ENCODE data around the gene CLIC5.

Gene CLIC5

GRCh38 chr6:45998524-45998923, 17.1 kb downstream of the CLIC5 start:
- no peaks in the 10 kb centered on the region for H3K9me3 ChIP-seq (ENCODE audit: control extremely low read depth in 1 of 5, control insufficient read depth in 4 of 5, insufficient read depth in 2 of 5, low read depth in 1 of 5, low read length in 4 of 5)
- no peak overlapping the region for H3K27ac ChIP-seq (ENCODE audit: insufficient read depth in 1 of 2, low read depth in 1 of 2, low read length in 2 of 2, poor library complexity in 1 of 2, severe bottlenecking in 2 of 2)
- H3K36me3 ChIP-seq (ENCODE audit: control insufficient read depth in 4 of 4, insufficient read depth in 4 of 4, low read length in 3 of 4): no peaks in the 10 kb centered on the region
- no peaks in the 10 kb centered on the region for H3K27me3 ChIP-seq (replicated peaks in 2 of 5; ENCODE audit: control insufficient read depth in 4 of 5, insufficient read depth in 5 of 5, low read length in 4 of 5)
- ChIA-PET CTCF (interaction anchor here (0.9 kb wide), 1 partner anchor 9 kb away, joined by 3 read pairs; no protein-coding TSS in a partner anchor), POLR2A (no interaction called here)
- no peak overlapping the region for H3K4me3 ChIP-seq (ENCODE audit: control insufficient read depth in 1 of 7, extremely low read depth in 1 of 7, insufficient read depth in 4 of 7, low read depth in 2 of 7, low read length in 6 of 7)
- 100% methylated on average over 1 of the region's 2 CpGs for WGBS (ENCODE audit: insufficient coverage)
- H3K4me1 ChIP-seq (ENCODE audit: control extremely low read depth in 1 of 4, control insufficient read depth in 4 of 4, insufficient read depth in 4 of 4, low read length in 3 of 4): no peaks in the 10 kb centered on the region
- DNase-seq: no peak

GRCh38 chr6:45997875-45998506, 17.7 kb downstream of the CLIC5 start:
- 92% methylated on average over 3 of the region's 5 CpGs for WGBS (ENCODE audit: insufficient coverage)
- H3K27ac ChIP-seq (ENCODE audit: insufficient read depth in 1 of 2, low read depth in 1 of 2, low read length in 2 of 2, poor library complexity in 1 of 2, severe bottlenecking in 2 of 2): no peak overlapping the region
- no peaks in the 10 kb centered on the region for H3K4me1 ChIP-seq (ENCODE audit: control extremely low read depth in 1 of 4, control insufficient read depth in 4 of 4, insufficient read depth in 4 of 4, low read length in 3 of 4)
- H3K4me3 ChIP-seq (ENCODE audit: control insufficient read depth in 1 of 7, extremely low read depth in 1 of 7, insufficient read depth in 4 of 7, low read depth in 2 of 7, low read length in 6 of 7): no peak overlapping the region
- no peaks in the 10 kb centered on the region for H3K36me3 ChIP-seq (ENCODE audit: control insufficient read depth in 4 of 4, insufficient read depth in 4 of 4, low read length in 3 of 4)
- no peak for DNase-seq
- CTCF ChIA-PET: no interaction called here
- H3K9me3 ChIP-seq (ENCODE audit: control extremely low read depth in 1 of 5, control insufficient read depth in 4 of 5, insufficient read depth in 2 of 5, low read depth in 1 of 5, low read length in 4 of 5): no peaks in the 10 kb centered on the region
- no peaks in the 10 kb centered on the region for H3K27me3 ChIP-seq (replicated peaks in 2 of 5; ENCODE audit: control insufficient read depth in 4 of 5, insufficient read depth in 5 of 5, low read length in 4 of 5)
- POLR2A ChIA-PET: no interaction called here

DNA sequence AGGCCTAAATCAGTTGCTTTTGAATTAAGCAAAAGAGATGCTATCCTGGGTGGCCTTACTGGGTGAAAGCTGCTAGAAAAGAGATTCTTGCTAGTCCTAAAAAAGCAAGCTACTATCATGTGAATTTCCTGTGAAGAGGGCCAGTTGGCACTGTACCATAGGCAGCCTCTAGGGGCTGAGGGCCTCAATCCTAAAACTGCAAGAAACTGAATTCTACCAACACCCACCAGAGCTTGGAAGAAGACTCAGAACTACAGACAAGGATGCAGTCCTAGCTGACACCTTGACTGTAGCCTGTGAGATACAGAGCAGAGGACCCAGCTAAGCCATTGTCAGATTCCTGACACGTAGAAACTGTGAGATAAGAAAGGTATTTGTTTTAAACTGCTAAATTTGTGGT, 24.5 kb downstream of the CLIC5 start:
- WGBS (ENCODE audit: insufficient coverage): no CpG with 5 or more reads among the region's 1 CpG
- ChIA-PET POLR2A (no interaction called here), CTCF (interaction anchor here (1.2 kb wide), 1 partner anchor 28 kb away, joined by 3 read pairs; no protein-coding TSS in a partner anchor)
- H3K4me1 ChIP-seq (ENCODE audit: control extremely low read depth in 1 of 4, control insufficient read depth in 4 of 4, insufficient read depth in 4 of 4, low read length in 3 of 4): no peaks in the 10 kb centered on the region
- H3K4me3 ChIP-seq (ENCODE audit: control insufficient read depth in 1 of 7, extremely low read depth in 1 of 7, insufficient read depth in 4 of 7, low read depth in 2 of 7, low read length in 6 of 7): no peak overlapping the region
- H3K27ac ChIP-seq (ENCODE audit: insufficient read depth in 1 of 2, low read depth in 1 of 2, low read length in 2 of 2, poor library complexity in 1 of 2, severe bottlenecking in 2 of 2): no peak overlapping the region
- peaks cover 0 to 2% (median 0%) of the 10 kb centered on the region in 5 experiments for H3K27me3 ChIP-seq (replicated peaks in 2 of 5; ENCODE audit: control insufficient read depth in 4 of 5, insufficient read depth in 5 of 5, low read length in 4 of 5)
- no peaks in the 10 kb centered on the region for H3K9me3 ChIP-seq (ENCODE audit: control extremely low read depth in 1 of 5, control insufficient read depth in 4 of 5, insufficient read depth in 2 of 5, low read depth in 1 of 5, low read length in 4 of 5)
- peak in 1 of 3 donors; percentile 10 for DNase-seq
- no peaks in the 10 kb centered on the region for H3K36me3 ChIP-seq (ENCODE audit: control insufficient read depth in 4 of 4, insufficient read depth in 4 of 4, low read length in 3 of 4)

GRCh38 chr6:45990162-45990561, 25.5 kb downstream of the CLIC5 start:
- no peak overlapping the region for H3K4me3 ChIP-seq (ENCODE audit: control insufficient read depth in 1 of 7, extremely low read depth in 1 of 7, insufficient read depth in 4 of 7, low read depth in 2 of 7, low read length in 6 of 7)
- WGBS (ENCODE audit: insufficient coverage): no CpG with 5 or more reads among the region's 1 CpG
- CTCF ChIA-PET: interaction anchor here (1.2 kb wide), 1 partner anchor 27 kb away, joined by 3 read pairs; no protein-coding TSS in a partner anchor
- POLR2A ChIA-PET: no interaction called here
- H3K27me3 ChIP-seq (replicated peaks in 2 of 5; ENCODE audit: control insufficient read depth in 4 of 5, insufficient read depth in 5 of 5, low read length in 4 of 5): peaks cover 0 to 2% (median 0%) of the 10 kb centered on the region in 5 experiments
- no peak overlapping the region for H3K27ac ChIP-seq (ENCODE audit: insufficient read depth in 1 of 2, low read depth in 1 of 2, low read length in 2 of 2, poor library complexity in 1 of 2, severe bottlenecking in 2 of 2)
- H3K9me3 ChIP-seq (ENCODE audit: control extremely low read depth in 1 of 5, control insufficient read depth in 4 of 5, insufficient read depth in 2 of 5, low read depth in 1 of 5, low read length in 4 of 5): no peaks in the 10 kb centered on the region
- no peak for DNase-seq
- no peaks in the 10 kb centered on the region for H3K4me1 ChIP-seq (ENCODE audit: control extremely low read depth in 1 of 4, control insufficient read depth in 4 of 4, insufficient read depth in 4 of 4, low read length in 3 of 4)
- H3K36me3 ChIP-seq (ENCODE audit: control insufficient read depth in 4 of 4, insufficient read depth in 4 of 4, low read length in 3 of 4): no peaks in the 10 kb centered on the region

DNA sequence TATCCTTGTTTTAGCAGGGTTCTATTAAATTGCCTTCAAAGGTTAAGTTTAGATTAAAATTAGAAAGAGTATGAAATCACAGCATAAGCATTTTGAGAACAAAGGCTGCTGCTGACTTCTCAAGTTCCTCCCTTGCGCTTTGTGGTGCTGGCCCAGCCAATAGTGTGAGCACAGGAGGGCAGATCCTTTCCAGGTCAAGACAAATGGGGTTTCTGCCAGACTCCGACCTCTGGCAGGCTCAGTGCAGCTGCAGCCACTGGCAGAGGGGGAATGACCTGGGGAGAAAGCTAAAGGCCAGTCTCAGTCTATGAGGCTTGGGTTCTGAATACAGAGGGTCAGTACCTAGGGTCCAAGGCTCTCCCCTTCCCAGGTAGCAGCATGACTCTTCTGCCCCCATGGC, 27.0 kb downstream of the CLIC5 start:
- WGBS (ENCODE audit: insufficient coverage): 100% methylated on average over 2 of the region's 2 CpGs
- CTCF ChIA-PET: no interaction called here
- Histone ChIP-seq H3K27me3 (replicated peaks in 2 of 5; ENCODE audit: control insufficient read depth in 4 of 5, insufficient read depth in 5 of 5, low read length in 4 of 5) (peaks cover 0 to 2% (median 0%) of the 10 kb centered on the region in 5 experiments), H3K27ac (ENCODE audit: insufficient read depth in 1 of 2, low read depth in 1 of 2, low read length in 2 of 2, poor library complexity in 1 of 2, severe bottlenecking in 2 of 2) (no peak overlapping the region), H3K36me3 (ENCODE audit: control insufficient read depth in 4 of 4, insufficient read depth in 4 of 4, low read length in 3 of 4) (no peaks in the 10 kb centered on the region), H3K4me1 (ENCODE audit: control extremely low read depth in 1 of 4, control insufficient read depth in 4 of 4, insufficient read depth in 4 of 4, low read length in 3 of 4) (no peaks in the 10 kb centered on the region), H3K4me3 (ENCODE audit: control insufficient read depth in 1 of 7, extremely low read depth in 1 of 7, insufficient read depth in 4 of 7, low read depth in 2 of 7, low read length in 6 of 7) (no peak overlapping the region), H3K9me3 (ENCODE audit: control extremely low read depth in 1 of 5, control insufficient read depth in 4 of 5, insufficient read depth in 2 of 5, low read depth in 1 of 5, low read length in 4 of 5) (no peaks in the 10 kb centered on the region)
- POLR2A ChIA-PET: no interaction called here
- DNase-seq: no peak

GRCh38 chr6:45987856-45988255, 27.8 kb downstream of the CLIC5 start:
- H3K9me3 ChIP-seq (ENCODE audit: control extremely low read depth in 1 of 5, control insufficient read depth in 4 of 5, insufficient read depth in 2 of 5, low read depth in 1 of 5, low read length in 4 of 5): no peaks in the 10 kb centered on the region
- H3K4me1 ChIP-seq (ENCODE audit: control extremely low read depth in 1 of 4, control insufficient read depth in 4 of 4, insufficient read depth in 4 of 4, low read length in 3 of 4): no peaks in the 10 kb centered on the region
- no peak for DNase-seq
- H3K27ac ChIP-seq (ENCODE audit: insufficient read depth in 1 of 2, low read depth in 1 of 2, low read length in 2 of 2, poor library complexity in 1 of 2, severe bottlenecking in 2 of 2): no peak overlapping the region
- peaks cover 0 to 2% (median 0%) of the 10 kb centered on the region in 5 experiments for H3K27me3 ChIP-seq (replicated peaks in 2 of 5; ENCODE audit: control insufficient read depth in 4 of 5, insufficient read depth in 5 of 5, low read length in 4 of 5)
- no peak overlapping the region for H3K4me3 ChIP-seq (ENCODE audit: control insufficient read depth in 1 of 7, extremely low read depth in 1 of 7, insufficient read depth in 4 of 7, low read depth in 2 of 7, low read length in 6 of 7)
- WGBS (ENCODE audit: insufficient coverage): no CpG with 5 or more reads among the region's 1 CpG
- H3K36me3 ChIP-seq (ENCODE audit: control insufficient read depth in 4 of 4, insufficient read depth in 4 of 4, low read length in 3 of 4): no peaks in the 10 kb centered on the region
- ChIA-PET CTCF (no interaction called here), POLR2A (no interaction called here)

- no peaks in the 10 kb centered on the region for H3K4me1 ChIP-seq (ENCODE audit: control extremely low read depth in 1 of 4, control insufficient read depth in 4 of 4, insufficient read depth in 4 of 4, low read length in 3 of 4)
- no peaks in the 10 kb centered on the region for H3K36me3 ChIP-seq (ENCODE audit: control insufficient read depth in 4 of 4, insufficient read depth in 4 of 4, low read length in 3 of 4)
- H3K9me3 ChIP-seq (ENCODE audit: control extremely low read depth in 1 of 5, control insufficient read depth in 4 of 5, insufficient read depth in 2 of 5, low read depth in 1 of 5, low read length in 4 of 5): no peaks in the 10 kb centered on the region
- CTCF ChIA-PET: no interaction called here
- no peak overlapping the region for H3K4me3 ChIP-seq (ENCODE audit: control insufficient read depth in 1 of 7, extremely low read depth in 1 of 7, insufficient read depth in 4 of 7, low read depth in 2 of 7, low read length in 6 of 7)
- peaks cover 0 to 2% (median 0%) of the 10 kb centered on the region in 5 experiments for H3K27me3 ChIP-seq (replicated peaks in 2 of 5; ENCODE audit: control insufficient read depth in 4 of 5, insufficient read depth in 5 of 5, low read length in 4 of 5)
- POLR2A ChIA-PET: no interaction called here
- DNase-seq: no peak
- no peak overlapping the region for H3K27ac ChIP-seq (ENCODE audit: insufficient read depth in 1 of 2, low read depth in 1 of 2, low read length in 2 of 2, poor library complexity in 1 of 2, severe bottlenecking in 2 of 2)
Measured at GRCh38 chr6:45986746-45987274, 28.9 kb downstream of the CLIC5 start.
